Keratinocyte (primary cell): ENCODE data around the gene CLEC7A.

ENCODE experiments used
- CTCF ChIP-seq, 3 experiments: IDR thresholded peaks in 1 of 3; conservative IDR thresholded peaks in 1 of 3; optimal IDR thresholded peaks in 1 of 3; 2 replicates in 2 of 3; 3 replicates in 1 of 3; pipeline versions ENCODE3 to v1.5.1; 2011; ENCODE audit warnings: low read length in 3 of 3, mild to moderate bottlenecking in 3 of 3, moderate library complexity in 2 of 3, control low read depth in 1 of 3, inconsistent platforms in 1 of 3; ENCODE audit not compliant: insufficient read depth in 2 of 3; ENCODE audit errors: extremely low read depth in 1 of 3
- EZH2 ChIP-seq: IDR thresholded peaks from one replicate; pipeline ENCODE4 v1.6.1; 2012; ENCODE audit warnings: inconsistent platforms, mild to moderate bottlenecking, low read length, moderate library complexity

- no peak for TF ChIP-seq CTCF (optimal IDR thresholded peaks at IDR 0.05 in 1 of 3, IDR thresholded peaks at IDR 0.05 in 1 of 3, conservative IDR thresholded peaks at IDR 0.05 in 1 of 3; ENCODE audit: extremely low read depth in 1 of 3, insufficient read depth in 2 of 3, low read length in 3 of 3)
- no peak for TF ChIP-seq EZH2
Measured at GRCh38 chr12:10113920-10114319, 16.1 kb downstream of the CLEC7A start.
